Germinal center (tissue), 1 donor: ENCODE data around the gene MRPL10.

Experiments
- DNase-seq: peaks from one replicate; pipeline ENCODE4 v3.0.0; 2012; ENCODE audit warnings: mixed read lengths, low spot score

MRPL10 gene

DNA sequence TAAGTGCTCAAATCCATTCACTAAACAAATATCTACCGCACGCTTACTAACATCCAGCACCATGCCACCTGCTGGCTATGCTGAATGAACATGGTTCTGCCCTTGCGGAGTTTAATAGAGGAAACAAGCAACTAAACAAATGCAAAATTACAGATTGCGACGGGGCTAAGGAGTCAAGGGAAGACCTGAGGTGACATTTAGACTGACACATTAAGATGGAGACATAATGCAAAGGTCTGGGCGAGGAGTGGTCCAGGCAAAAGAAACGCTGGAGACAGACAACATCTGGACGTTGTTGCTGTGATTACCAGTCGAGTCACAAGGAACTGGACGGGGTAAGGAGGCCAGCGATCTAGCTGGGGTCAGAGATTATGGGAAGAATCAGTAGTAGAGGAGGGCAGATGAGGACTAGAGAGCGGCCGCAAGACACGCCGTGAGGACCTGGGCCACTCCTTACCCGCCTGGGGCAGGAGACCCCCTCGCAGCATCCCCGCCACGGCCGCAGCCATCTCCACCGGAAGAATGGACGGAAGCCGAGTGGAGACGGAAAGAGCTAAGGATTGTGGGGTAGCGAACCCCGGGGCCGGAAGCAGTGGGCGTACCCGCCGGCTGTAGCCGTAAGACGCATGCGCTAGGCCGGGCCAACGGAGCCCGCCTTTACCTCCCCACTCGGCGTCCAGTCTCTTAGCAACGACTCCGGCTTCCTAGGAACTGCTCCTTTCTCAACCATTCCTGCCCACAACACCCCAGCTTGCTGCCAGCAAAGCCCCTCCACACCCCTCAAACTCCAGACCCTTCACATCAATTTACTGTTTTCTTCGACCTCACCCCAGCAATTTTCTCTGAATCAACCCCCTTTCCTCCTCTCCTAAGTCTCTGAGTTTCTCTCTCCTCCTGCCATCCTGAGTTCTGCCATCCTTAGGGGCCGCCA is at the start of gene MRPL10, which contains the start of gene LRRC46:
Gene MRPL10 (minus strand): TSS at position 539 of the 931 bp plus-strand sequence. CDS start 30 bp downstream, at position 509.
Gene LRRC46 (plus strand): TSS at position 668 of the 931 bp plus-strand sequence. CDS start 320 bp downstream, outside the sequence.
- DNase-seq = peak; percentile 97

DNA sequence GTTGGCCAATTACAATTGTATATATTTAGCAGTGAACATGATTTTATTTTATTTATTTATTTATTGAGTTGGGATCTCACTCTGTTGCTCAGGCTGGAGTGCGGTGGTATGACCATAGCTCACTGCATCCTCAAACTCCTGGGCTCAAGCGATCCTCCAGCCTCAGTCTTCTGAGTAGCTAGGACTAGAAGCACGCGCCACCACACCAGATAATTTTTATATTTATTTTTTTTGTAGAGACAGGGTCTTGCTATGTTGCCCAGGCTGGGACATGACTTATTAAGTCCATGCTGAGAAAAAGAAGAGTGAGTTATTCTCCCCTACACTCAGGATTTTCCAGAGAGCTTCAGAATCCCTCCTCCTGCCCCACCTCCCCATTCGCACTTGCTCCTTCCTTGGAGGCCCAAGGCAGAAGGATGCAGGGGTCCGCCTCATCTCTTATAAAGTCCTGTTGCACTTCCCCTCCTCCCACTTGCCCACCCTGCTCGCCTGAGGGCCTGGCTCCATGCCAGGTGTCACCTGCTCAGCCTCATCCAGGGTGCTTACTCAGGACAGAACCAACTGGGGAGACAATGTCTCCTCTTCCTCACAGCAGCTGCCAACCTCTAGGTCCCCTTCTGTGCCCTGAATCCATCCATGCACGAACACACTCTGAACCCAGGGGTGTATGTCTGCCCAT is 48.6 kb upstream of the MRPL10 start:
- no peak for DNase-seq

DNA sequence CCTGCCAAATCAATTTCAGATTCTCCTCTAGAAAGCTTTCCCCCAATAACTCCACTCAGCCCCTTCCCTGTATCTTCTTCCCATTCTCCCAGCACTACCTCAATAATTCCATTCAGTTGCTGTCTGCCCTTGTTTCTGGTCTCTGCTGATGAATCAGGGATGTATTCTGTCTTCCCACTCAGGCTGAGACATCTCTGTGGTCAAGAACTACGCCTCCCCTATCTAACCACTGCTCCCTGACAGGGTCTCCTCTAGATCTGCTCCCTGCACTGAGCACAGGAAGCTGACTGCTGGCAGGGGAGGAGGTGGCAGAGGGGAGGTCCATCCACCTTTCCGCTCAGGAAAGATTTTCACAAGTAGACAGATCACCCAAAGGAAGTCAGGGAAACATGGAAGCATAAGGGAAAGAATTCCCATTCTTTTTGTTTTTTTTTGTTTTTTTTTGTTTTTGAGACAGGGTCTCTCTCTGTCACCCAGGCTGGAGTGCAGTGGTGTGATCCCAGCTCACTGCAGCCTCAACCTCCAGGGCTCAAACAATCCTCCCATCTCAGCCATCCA is 47.8 kb upstream of the MRPL10 start:
- no peak for DNase-seq

DNA sequence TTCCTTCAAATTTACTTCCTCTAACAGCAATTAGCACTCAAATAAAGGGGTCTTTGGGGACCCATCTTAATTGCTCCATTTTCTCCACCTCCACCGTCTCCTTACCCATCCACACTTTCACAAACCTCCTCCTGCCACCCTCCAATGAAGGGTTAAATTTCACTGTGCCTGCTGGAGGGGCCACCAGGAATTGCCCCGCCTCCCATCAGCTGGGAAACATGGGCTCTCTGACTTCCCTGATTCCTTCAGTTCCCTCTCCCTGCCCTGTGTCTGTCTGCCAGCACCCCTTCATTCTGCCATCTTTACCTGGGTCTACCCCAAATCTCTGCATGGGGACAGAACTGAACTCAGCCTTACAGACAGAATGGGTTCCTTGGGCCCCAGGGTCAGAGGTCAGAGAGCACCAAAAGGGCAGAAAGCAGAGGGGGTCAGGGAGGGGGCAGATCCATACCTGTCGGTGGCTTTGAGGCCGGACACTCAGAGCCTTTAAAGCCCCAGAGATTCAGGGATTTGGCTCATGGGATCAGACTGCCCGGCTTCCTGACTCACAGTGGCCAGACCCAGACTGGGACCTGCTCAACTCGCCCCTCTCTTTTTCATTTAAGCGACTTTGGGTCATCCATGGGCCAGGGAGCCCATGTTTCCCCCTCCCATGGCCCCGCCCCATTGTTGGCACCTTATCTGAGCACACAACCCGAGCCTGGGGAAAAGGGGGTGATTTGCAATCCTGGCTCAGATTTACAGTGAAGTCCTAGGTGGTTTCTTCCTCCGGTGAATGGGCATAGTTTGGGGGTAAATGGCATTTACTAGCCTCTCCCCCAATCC is 47.1 kb upstream of the MRPL10 start:
- DNase-seq = no peak

DNA sequence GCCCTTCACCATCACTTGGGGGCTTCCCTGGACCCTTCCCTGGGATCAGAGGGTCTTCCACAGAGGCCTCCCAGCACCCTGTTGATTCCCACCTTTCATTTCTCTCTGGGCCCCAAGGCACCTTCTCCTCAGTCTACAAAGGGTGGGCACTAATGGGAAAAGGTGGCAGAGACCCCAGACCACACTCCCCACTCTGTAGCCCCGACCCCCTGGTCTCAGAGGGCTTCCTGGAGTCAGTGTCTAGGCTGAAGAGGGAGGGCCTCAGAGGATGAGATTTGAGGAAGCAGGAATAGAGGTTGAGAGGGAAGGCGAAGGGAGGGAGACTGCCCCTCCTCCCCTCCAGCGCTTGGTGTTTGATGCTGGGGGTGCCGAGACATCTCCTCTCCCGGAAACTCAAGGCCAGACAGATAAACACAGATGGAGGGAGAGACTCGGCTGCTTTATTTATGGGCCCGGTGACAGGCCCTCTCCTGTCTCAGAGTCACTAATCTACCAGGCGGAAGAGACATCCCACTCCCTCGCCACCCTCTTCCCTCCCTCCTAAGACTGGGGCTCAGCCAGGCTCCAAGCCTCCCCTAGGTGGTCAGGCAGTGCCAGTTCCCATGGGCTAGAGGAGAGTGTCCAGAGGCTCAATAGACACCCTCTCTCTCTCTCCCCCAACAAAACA is 46.2 kb upstream of the MRPL10 start:
- no peak for DNase-seq

DNA sequence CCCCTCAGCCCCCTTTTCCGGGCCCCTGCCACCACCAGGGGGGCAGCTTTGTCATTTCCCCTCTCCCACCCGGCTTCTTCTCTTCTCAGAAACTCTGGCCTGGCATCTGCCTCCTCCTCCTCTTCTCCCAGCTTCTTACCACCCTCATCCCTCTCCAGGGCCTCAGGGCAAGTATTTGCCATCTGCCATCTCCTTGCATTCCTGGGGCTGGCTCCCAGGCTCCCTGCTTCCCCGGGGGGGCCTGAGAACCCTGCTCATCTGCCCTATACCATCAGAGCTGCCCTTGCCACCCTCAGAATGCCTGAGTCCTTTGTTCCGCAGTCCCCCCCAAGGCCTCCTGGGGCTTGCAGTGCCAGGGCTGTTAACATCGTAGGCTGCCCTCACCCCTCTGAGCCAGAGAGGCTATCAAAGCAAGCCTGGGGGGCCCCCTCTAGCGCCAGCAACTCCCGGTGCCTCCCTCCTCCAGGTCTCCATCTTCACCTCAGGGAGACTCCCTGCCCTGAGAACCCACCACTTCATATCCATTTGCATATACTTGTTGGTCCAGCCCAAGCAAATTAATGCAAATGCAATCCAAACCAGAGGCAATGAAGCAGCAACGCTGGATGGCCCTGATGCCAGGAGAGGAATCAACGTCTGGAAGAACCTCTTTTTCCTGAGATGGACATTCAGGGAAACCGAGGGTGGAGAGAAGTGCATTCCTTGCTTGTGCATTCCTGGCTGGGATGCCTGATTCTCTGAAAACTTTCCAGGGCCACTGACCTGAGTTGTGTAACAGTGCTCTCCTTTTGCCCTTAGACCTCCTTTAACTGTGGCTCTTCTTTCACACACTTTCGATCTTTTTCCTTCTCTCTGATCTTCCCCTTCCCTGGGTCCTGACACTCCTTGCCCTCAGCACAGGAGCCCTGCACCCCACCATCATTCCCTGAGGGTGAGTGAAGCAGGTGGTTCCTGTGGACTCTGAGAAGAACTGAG is 44.0 kb upstream of the MRPL10 start:
- no peak for DNase-seq

DNA sequence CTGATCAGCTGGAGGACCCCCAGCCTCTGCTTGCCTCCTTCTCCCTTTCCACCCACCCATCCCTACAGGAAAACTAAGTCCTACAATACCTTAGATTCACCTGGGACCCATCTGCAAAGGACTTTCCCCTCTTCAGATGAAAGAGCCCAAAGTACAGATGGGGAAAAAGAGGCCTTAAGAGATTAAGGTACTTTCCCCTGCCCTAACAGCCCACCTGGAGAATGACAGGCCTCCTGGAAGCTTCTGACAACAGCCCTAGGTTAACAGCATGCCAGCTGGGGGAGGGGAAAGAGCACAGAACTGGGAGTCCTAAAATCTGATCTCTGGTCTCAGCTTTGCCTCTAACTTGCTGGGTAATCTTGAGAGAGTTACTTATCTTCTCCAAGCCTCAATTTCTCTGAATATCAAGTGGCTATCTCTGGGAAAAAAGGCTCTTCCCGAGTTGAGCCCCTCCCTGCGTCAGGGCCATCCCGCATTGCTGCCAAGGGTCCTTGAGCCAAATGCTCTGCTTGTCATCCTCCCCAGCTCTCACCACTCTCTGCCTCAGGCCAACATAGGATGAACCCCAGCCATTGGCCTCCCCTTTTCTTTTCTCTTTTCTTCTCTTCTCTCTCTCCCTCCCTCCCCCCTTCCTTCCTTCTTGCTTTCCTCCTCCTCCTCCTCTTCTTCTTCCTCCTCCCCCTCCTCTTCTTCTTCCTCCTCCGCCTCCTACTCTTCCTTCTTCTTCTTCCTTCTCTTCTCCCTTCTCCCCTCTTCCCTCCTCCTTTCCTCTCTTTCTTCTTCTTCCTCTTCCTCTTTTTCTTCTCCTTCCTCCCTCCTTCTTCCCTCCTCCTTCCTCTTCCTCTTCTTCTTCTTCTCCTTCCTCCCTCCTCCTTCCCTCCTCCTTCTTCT is 42.1 kb upstream of the MRPL10 start:
- DNase-seq = no peak

DNA sequence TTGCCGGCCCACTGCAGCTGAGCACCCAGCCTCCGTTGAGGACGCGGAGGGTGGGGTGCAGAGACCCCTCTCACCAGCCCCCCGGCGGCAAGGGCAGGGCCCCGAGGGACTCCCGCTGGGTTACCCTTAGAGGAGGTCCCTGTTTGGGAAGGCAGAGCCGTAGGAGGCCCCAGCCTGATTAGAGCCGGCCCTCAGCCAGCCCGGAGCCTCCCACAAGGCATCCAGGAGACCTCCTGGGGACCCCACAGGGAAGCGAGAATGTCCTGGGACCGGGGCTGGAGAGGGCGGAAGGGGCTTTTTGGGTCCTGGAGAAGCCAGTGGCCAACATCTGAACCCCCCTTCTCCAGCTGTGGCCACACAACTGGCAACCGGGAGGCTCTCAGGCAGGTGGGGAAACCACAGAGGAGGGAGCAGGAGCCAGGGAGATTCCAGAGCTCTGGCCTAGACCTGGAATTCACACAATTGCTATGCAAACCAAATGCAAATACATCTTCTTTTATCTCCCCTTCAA is 41.4 kb upstream of the MRPL10 start:
- no peak for DNase-seq

DNA sequence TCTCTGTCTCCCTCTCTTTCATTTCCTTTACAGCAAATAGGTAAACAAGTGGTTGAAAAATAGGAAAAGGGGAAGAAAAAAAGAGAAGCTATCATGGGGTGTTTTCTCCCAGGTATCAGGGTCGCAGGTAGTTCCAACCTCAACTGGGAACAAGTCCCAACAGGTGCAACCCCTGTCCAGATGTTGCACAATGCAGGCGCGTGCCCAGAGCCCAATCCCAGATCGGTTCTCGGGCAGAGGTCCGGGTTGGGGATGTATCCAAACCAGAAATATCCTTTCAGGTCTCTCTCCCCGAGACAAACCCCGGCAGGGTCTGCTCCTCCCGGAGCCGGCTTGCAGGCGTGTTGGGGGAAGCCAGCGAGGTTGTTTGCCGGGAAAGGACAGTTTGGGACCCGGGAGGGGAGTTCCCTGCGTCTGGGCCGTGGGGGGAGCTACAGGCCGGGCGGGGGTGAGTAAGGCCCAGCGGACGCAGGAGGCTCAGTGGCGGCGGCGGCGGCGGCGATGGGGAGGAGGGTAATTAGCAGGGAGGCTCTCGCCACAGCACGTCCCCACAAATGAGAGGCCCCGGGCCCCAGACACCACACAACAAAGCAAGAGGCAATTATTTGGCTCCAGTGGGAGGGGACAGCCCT is 40.8 kb upstream of the MRPL10 start:
- DNase-seq = no peak

DNA sequence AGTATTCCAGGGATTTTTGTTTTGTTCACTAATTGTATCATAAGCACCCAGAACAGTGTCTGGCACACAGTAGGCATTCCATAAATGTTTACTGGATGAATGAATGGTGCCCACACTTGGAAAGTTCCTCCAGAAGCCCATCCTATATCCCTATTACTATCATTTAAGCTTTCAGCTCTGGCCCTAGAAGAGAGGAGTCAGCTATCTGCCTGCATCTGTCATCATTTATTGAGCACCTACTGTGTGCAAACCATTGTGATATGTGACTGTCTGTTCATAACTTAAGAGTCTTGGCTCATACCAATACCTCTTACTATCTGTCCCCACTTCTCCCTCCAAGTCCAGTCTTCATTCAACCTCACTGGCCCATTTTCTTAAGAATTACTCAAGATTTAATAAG is 39.7 kb upstream of the MRPL10 start:
- DNase-seq = no peak

DNA sequence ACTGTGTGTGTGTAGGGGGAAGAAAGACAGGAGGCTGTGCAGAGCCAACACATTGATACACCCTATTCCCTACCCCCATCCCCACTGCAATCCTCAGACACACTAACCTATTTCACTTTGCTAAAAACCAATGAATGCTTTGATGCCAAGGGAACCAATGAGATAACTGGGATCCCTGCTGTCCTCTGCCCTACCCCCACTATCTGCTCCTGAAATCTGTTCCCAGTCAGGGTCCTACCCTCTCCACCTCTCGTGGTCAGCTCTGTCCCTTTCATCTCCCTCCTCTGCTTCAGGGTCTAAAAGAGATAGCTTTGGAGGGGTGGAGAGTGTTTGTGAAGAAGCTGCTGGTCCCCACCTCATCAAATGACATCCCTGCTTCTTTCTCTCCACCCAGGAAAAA is 38.7 kb upstream of the MRPL10 start:
- no peak for DNase-seq

DNA sequence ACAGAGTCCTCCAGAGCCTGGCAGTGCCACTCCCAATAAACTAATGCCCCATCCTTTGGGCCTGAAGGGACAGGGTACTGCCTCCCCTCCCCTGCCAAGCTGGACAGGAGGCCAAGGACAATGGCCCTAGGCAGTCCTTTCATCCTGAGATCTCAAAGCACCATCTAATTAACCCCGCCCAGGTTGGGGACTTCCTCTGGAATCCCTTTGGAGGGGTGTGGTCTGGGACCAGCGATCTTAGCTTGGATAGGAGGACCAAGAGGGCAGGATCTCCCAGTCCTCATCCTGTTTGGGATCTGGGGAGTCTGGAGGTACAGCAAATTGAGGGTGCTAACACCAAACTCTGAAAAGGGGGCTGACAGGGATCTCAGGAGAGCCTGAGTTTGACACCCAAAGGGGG is 37.8 kb upstream of the MRPL10 start:
- no peak for DNase-seq

DNA sequence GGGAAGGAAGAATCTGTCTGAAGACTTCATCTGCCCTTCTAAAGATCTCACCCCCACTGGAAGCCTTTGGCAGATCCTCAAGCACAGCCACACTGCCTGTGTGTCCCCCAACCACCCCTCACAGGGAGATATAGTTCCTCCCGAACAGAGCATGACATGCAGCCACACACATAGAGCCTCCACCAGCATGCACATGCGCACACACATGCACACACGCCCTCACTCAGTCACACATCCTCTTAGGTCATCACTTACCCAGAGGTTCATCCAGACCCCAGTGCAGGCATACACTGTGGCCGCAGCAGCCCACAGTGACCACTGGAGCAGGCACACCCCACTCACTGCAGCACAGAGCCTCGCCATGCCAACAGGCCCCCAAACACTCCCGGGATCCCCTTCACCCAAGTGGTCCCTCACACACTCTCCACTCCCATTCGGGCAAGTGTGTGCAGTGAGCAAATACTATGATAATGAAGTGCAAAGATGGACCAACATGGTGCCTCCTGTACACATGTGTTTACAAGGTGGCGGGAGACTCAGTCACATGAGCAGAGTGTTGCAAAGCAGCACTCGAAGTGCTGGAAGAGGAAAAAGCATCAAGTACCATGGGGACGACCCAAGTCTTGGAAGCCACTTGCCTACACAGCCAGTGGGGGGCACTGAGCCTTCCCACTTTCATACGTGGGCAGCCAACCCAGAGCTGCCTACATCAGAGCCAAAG is 36.6 kb upstream of the MRPL10 start:
- no peak for DNase-seq

DNA sequence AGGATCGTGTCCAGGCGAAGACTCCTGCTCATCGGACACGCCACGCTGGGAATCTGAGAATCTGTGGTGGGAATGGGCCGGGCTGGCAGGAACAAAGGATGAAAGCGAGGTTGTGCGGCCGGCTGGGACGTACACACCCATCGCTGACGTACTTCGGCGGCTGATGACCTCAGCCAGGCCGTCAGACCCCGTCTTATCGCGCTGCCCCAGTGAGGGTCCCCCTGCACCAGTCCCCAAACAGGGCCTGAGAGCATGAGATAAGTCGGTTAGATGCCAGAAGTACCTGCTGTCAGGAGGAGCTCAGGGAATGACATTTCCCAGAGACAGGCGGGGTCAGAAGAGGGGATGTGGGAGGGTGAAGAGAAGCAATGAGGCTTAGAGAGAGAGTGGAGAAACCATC is 35.6 kb upstream of the MRPL10 start:
- no peak for DNase-seq

DNA sequence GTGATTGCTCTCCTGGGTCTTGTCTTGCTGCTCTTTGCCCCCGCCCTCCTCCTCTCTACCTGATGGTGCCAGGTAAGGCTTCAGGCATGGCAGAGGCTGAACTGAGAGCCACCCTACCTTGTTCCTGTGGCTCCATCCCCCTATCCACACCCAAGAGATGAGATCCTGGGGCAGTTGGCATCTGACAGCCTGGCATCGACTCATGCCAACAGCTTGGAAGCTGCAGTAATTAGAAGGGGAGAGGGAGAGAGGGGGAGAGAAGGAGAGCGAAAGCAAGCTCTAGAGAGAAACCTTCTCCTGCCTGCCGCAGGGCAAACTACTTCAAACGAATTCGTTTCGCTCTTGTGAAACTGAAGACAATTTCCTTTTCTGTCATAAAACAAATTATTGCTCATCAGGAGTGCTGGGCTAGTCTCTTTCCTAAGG is 33.5 kb upstream of the MRPL10 start:
- DNase-seq = no peak

DNA sequence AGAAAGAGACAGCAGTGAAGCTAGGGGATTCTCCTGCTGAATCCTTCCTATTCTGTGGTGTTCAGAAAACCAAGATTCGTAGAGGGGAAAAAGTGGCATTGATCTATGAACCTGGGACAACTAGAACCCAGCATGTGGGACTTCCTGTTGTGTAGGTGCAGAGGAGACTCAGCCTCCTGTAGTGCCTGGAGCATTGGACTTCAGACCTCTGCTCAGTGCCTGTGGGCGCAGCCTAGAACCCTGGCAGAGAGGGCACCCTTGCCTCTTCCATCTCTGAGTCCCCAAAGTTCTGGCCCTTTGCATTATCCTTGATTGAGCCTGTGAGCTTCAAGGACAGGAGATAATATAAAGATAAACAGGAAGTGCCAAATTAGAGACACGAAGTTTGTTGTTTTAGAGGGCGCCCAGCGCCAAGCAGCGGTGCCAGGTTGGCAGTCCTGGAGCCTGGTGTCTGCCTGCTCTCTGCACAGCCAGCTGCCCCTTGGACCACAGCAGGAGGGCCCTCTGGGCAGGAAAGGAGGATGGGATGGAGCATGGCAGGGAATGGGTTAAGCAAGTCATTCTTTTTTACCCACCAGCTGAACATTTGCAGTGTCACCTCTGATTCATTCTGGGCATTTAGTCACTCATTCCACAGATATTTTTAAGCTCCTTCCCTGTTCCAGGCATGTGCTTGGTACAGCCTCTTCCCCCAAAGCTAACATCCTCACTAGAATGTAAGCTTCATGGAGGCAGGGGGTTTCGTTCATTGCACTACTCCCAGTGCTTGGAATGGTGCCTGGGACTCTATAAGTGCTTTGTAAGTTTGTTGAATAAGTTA is 31.5 kb upstream of the MRPL10 start:
- no peak for DNase-seq

DNA sequence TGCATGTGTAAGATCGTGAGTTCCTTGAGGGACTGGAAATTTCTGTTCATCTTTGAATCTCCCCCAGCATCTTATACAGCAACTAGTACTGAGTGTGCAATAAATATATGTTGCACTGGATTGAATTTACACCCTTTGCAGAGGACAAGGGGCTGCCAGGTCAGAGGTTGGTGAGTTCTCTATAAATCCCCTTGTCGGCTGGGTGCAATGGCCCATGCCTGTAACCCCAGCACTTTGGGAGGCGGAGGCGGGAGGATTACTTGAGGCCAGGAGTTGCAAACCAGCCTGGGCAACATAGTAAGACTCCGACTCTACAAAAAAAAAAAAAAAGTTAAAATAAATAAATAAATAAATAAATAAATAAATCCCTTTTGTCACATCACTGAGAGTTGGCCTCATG is 29.0 kb upstream of the MRPL10 start:
- no peak for DNase-seq
